ENCODE measurements around the gene EIF5B.
"Not testable (repeated sequence)": the region's sequence is repeated elsewhere in the genome, so short reads cannot be mapped to it uniquely, and the experiment has no call there.

EIF5B gene

GRCh38 chr2:99337113-99338028, at the start of gene EIF5B:
EIF5B (plus strand) TSS chr2:99337389; CDS start chr2:99337555, 166 bp downstream.
- Histone ChIP-seq H4K20me1 (ENCODE audit: control insufficient read depth, insufficient read depth, low read depth, low read length) (peaks cover 23% of the 10 kb centered on the region), H3K9me2 (replicated peaks; ENCODE audit: control insufficient read depth, low read length) (no peaks in the 10 kb centered on the region)
- no peak for TF ChIP-seq EZH2phosphoT487 (IDR thresholded peaks at IDR 0.05; ENCODE audit: borderline replicate concordance, low read length)
- peak; percentile 91 for TF ChIP-seq CTCF (IDR thresholded peaks at IDR 0.05; ENCODE audit: low read depth, low read length, poor library complexity, severe bottlenecking)

GRCh38 chr2:99297994-99298393, 39.2 kb upstream of the EIF5B start:
- H3K27ac ChIP-seq (ENCODE audit: low read depth, low read length): no peak overlapping the region
- H3K9me3 ChIP-seq (ENCODE audit: control insufficient read depth, insufficient read depth, low read length): no peaks in the 10 kb centered on the region
- TF ChIP-seq EZH2phosphoT487 (IDR thresholded peaks at IDR 0.05; ENCODE audit: borderline replicate concordance, low read length): no peak
- no peak for TF ChIP-seq CTCF (IDR thresholded peaks at IDR 0.05; ENCODE audit: low read depth, low read length, poor library complexity, severe bottlenecking)
- no peaks in the 10 kb centered on the region for H3F3A ChIP-seq (ENCODE audit: control insufficient read depth, insufficient read depth)
- no peaks in the 10 kb centered on the region for H4K20me1 ChIP-seq (ENCODE audit: control insufficient read depth, insufficient read depth, low read depth, low read length)
- H3K27me3 ChIP-seq (ENCODE audit: control insufficient read depth, low read length): no peaks in the 10 kb centered on the region
- H3K4me1 ChIP-seq (ENCODE audit: control insufficient read depth, low read length): no peaks in the 10 kb centered on the region
- no peaks in the 10 kb centered on the region for H3K79me2 ChIP-seq (ENCODE audit: control insufficient read depth, low read length)
- H3K4me2 ChIP-seq (ENCODE audit: low read length): no peak overlapping the region
- H3K4me3 ChIP-seq (ENCODE audit: low read length): no peak overlapping the region
- no peaks in the 10 kb centered on the region for H3K36me3 ChIP-seq (ENCODE audit: control insufficient read depth, low read length)
- no peaks in the 10 kb centered on the region for H3K9me2 ChIP-seq (replicated peaks; ENCODE audit: control insufficient read depth, low read length)

More at GRCh38 chr2:99337113-99338028, at the start of gene EIF5B:
- Histone ChIP-seq H3F3A (ENCODE audit: control insufficient read depth, insufficient read depth) (peaks cover 6% of the 10 kb centered on the region), H3K79me2 (ENCODE audit: control insufficient read depth, low read length) (peaks cover 92% of the 10 kb centered on the region), H3K4me1 (ENCODE audit: control insufficient read depth, low read length) (peaks cover 47% of the 10 kb centered on the region), H3K27me3 (ENCODE audit: control insufficient read depth, low read length) (no peaks in the 10 kb centered on the region), H3K36me3 (ENCODE audit: control insufficient read depth, low read length) (peaks cover 23% of the 10 kb centered on the region), H3K9me3 (ENCODE audit: control insufficient read depth, insufficient read depth, low read length) (no peaks in the 10 kb centered on the region), H3K4me3 (ENCODE audit: low read length) (peak within 1 kb of the TSS; percentile 83), H3K4me2 (ENCODE audit: low read length) (peak within 1 kb of the TSS; percentile 85), H3K27ac (ENCODE audit: low read depth, low read length) (peak within 1 kb of the TSS; percentile 75)

GRCh38 chr2:99299580-99299979, 37.6 kb upstream of the EIF5B start:
- Histone ChIP-seq H3K4me3 (ENCODE audit: low read length) (no peak overlapping the region), H3K27ac (ENCODE audit: low read depth, low read length) (no peak overlapping the region), H3K9me2 (replicated peaks; ENCODE audit: control insufficient read depth, low read length) (no peaks in the 10 kb centered on the region), H3K36me3 (ENCODE audit: control insufficient read depth, low read length) (no peaks in the 10 kb centered on the region), H3F3A (ENCODE audit: control insufficient read depth, insufficient read depth) (no peaks in the 10 kb centered on the region), H3K79me2 (ENCODE audit: control insufficient read depth, low read length) (no peaks in the 10 kb centered on the region), H3K4me1 (ENCODE audit: control insufficient read depth, low read length) (no peaks in the 10 kb centered on the region), H3K4me2 (ENCODE audit: low read length) (no peak overlapping the region), H3K27me3 (ENCODE audit: control insufficient read depth, low read length) (no peaks in the 10 kb centered on the region), H3K9me3 (ENCODE audit: control insufficient read depth, insufficient read depth, low read length) (no peaks in the 10 kb centered on the region), H4K20me1 (ENCODE audit: control insufficient read depth, insufficient read depth, low read depth, low read length) (no peaks in the 10 kb centered on the region)
- TF ChIP-seq EZH2phosphoT487 (IDR thresholded peaks at IDR 0.05; ENCODE audit: borderline replicate concordance, low read length): no peak

- H3K4me1 ChIP-seq (ENCODE audit: control insufficient read depth, low read length); H3K27me3 ChIP-seq (ENCODE audit: control insufficient read depth, low read length); H3K9me3 ChIP-seq (ENCODE audit: control insufficient read depth, insufficient read depth, low read length); H3K27ac ChIP-seq (ENCODE audit: low read depth, low read length); H3K36me3 ChIP-seq (ENCODE audit: control insufficient read depth, low read length); H3K9me2 ChIP-seq (replicated peaks; ENCODE audit: control insufficient read depth, low read length); H4K20me1 ChIP-seq (ENCODE audit: control insufficient read depth, insufficient read depth, low read depth, low read length); H3K4me2 ChIP-seq (ENCODE audit: low read length); H3K79me2 ChIP-seq (ENCODE audit: control insufficient read depth, low read length); H3F3A ChIP-seq (ENCODE audit: control insufficient read depth, insufficient read depth); H3K4me3 ChIP-seq (ENCODE audit: low read length): not testable (repeated sequence)
Measured at GRCh38 chr2:99301097-99301496, 36.1 kb upstream of the EIF5B start, which contains the start of gene LYG1. LYG1 (minus strand) TSS chr2:99301197; CDS start chr2:99295670, 5,527 bp downstream.
